ENCODE results near the gene ORMDL2. TPM values are rescaled to one million over a fixed set of nuclear protein-coding genes. Genes with fewer than 3 reads are reported as not detected.

Gene ORMDL2
- total and polyA plus RNA-seq, 7 donors, result 9.1 to 64.6 (median 18.0) TPM

- H3K9me3 ChIP-seq, result no peaks in the 10 kb centered on the region
- TF ChIP-seq POLR2AphosphoS5 (IDR thresholded peaks at IDR 0.05) (no peak), EP300 (IDR thresholded peaks at IDR 0.05) (no peak), CTCF (IDR thresholded peaks at IDR 0.05) (no peak), POLR2A (IDR thresholded peaks at IDR 0.05) (no peak)
- H3K36me3 ChIP-seq, result peaks cover 7 to 40% (median 11%) of the 10 kb centered on the region in 4 donors
- H3K27me3 ChIP-seq, result no peaks in the 10 kb centered on the region
- peaks cover 0 to 52% (median 48%) of the 10 kb centered on the region in 4 donors for H3K4me1 ChIP-seq
- DNase-seq, result no peak
- H3K27ac ChIP-seq, result no peak overlapping the region
- 82 to 85% methylated on average over 12 of the region's 12 CpGs for WGBS, 2 donors
- intact Hi-C loops (cut with DNase I), result loop anchor here (5.0 kb wide), 1 partner anchor 78 kb away; no protein-coding TSS in a partner anchor
- H3K4me3 ChIP-seq, result no peak overlapping the region
These were observed 2.4 kb upstream of the ORMDL2 start for GRCh38 chr12:55815473-55815872.

GRCh38 chr12:55816881-55817344 is 928 bp upstream of the ORMDL2 start:
- peak overlapping the region; percentile 89 to 96 (median 93) for H3K27ac ChIP-seq
- TF ChIP-seq POLR2AphosphoS5 (IDR thresholded peaks at IDR 0.05) (no peak), POLR2A (IDR thresholded peaks at IDR 0.05) (no peak), CTCF (IDR thresholded peaks at IDR 0.05) (no peak), EP300 (IDR thresholded peaks at IDR 0.05) (no peak)
- H3K4me1 ChIP-seq, result peaks cover 0 to 49% (median 45%) of the 10 kb centered on the region in 4 donors
- intact Hi-C loops (cut with DNase I), result loop anchor here (2.0 to 5.0 kb wide), 2 partner anchors 80 to 112 kb away; no protein-coding TSS in a partner anchor
- no peaks in the 10 kb centered on the region for H3K27me3 ChIP-seq
- peak overlapping the region; percentile 66 to 87 (median 84) for H3K4me3 ChIP-seq
- 1% methylated on average over 14 of the region's 14 CpGs for WGBS, 2 donors
- H3K36me3 ChIP-seq, result peaks cover 14 to 54% (median 25%) of the 10 kb centered on the region in 4 donors
- H3K9me3 ChIP-seq, result no peaks in the 10 kb centered on the region
- DNase-seq, result peak; percentile 61

GRCh38 chr12:55818140-55818728 is 393 bp downstream of the ORMDL2 start:
- Histone ChIP-seq H3K4me1 (peaks cover 0 to 42% (median 37%) of the 10 kb centered on the region in 4 donors), H3K4me3 (peak overlapping the region; percentile 63 to 87 (median 84)), H3K9me3 (no peaks in the 10 kb centered on the region), H3K36me3 (peaks cover 14 to 61% (median 36%) of the 10 kb centered on the region in 4 donors), H3K27me3 (no peaks in the 10 kb centered on the region), H3K27ac (peak overlapping the region; percentile 82 to 93 (median 86))
- intact Hi-C loops (cut with DNase I), result loop anchor here (5.0 kb wide), 1 partner anchor 81 kb away; no protein-coding TSS in a partner anchor
- WGBS, 2 donors, result 1% methylated on average over 17 of the region's 17 CpGs
- peak; percentile 63 for DNase-seq
- TF ChIP-seq POLR2AphosphoS5 (IDR thresholded peaks at IDR 0.05) (no peak), POLR2A (IDR thresholded peaks at IDR 0.05) (peak in 1 of 2 donors; percentile 12)

DNA sequence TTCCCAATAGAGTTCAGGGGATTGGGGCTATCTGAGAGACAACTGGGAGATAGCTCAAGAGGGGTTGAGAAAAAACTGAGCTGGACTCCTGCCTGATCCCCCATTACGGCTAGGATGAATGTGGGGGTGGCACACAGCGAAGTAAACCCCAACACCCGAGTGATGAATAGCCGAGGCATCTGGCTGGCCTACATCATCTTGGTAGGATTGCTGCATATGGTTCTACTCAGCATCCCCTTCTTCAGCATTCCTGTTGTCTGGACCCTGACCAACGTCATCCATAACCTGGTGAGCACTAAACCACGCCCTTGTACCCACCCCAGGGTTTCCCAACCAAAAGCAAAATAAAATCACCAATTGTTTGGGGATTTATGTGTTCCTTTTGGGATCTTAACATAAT is 1.0 kb downstream of the ORMDL2 start:
- Histone ChIP-seq H3K9me3 (no peaks in the 10 kb centered on the region), H3K27me3 (no peaks in the 10 kb centered on the region), H3K4me1 (peaks cover 0 to 39% (median 35%) of the 10 kb centered on the region in 4 donors), H3K4me3 (no peak overlapping the region), H3K36me3 (peaks cover 14 to 55% (median 36%) of the 10 kb centered on the region in 4 donors), H3K27ac (peak overlapping the region in 3 of 4 donors; percentile 82 to 89 (median 83))
- intact Hi-C loops (cut with DNase I), result loop anchor here (5.0 kb wide), 1 partner anchor 82 kb away; no protein-coding TSS in a partner anchor
- DNase-seq, result no peak
- 67 to 77% methylated on average over 6 of the region's 6 CpGs for WGBS, 2 donors
- TF ChIP-seq POLR2A (IDR thresholded peaks at IDR 0.05) (no peak), CTCF (IDR thresholded peaks at IDR 0.05) (no peak), POLR2AphosphoS5 (IDR thresholded peaks at IDR 0.05) (no peak), EP300 (IDR thresholded peaks at IDR 0.05) (no peak)

DNA sequence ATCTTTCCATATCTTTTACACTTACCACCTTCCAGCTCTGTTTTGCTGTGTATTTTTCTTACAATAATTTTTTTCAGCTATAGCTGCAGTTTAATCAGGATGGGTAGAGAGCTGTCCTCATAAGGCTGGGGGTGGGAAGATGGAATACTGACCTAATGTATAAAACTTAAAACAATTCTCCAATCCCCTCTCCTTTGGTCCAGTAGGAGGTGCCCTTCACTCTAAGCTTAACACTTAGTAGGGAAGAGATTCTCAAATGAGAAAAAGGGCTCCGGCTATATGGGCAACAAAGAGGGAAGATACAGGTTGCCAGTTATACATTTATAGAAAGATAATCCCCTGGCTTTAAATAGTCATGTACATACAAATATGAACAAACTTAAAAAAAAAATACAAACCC is 2.8 kb downstream of the ORMDL2 start:
- 91 to 100% methylated on average over 1 of the region's 1 CpG for whole genome bisulfite sequencing, 2 donors
- TF ChIP-seq CTCF (IDR thresholded peaks at IDR 0.05), result no peak
- TF ChIP-seq EP300 (IDR thresholded peaks at IDR 0.05), result no peak
- no peak for TF ChIP-seq POLR2A (IDR thresholded peaks at IDR 0.05)
- no peak for TF ChIP-seq POLR2AphosphoS5 (IDR thresholded peaks at IDR 0.05)
- H3K9me3 ChIP-seq, result no peaks in the 10 kb centered on the region
- H3K36me3 ChIP-seq, result peaks cover 14 to 39% (median 33%) of the 10 kb centered on the region in 4 donors
- H3K27me3 ChIP-seq, result no peaks in the 10 kb centered on the region
- intact Hi-C loops (cut with DNase I), result no loop called here
- H3K4me3 ChIP-seq, result no peak overlapping the region
- peaks cover 0 to 22% (median 19%) of the 10 kb centered on the region in 4 donors for H3K4me1 ChIP-seq
- no peak for DNase-seq
- no peak overlapping the region for H3K27ac ChIP-seq

Data from sigmoid colon (tissue), 7 donors.